B cell (primary cell): ENCODE data around the gene ZBTB16. TPM values are rescaled to one million over a fixed set of nuclear protein-coding genes. Genes with fewer than 3 reads are reported as not detected.

Experiments used
- ATAC-seq: fragments of 200-7000 bp; cut with Tn5 transposase; one replicate; pipeline ENCODE4 v1.10.0; 2021; ENCODE audit warnings: low read depth, mild to moderate bottlenecking, moderate number of reproducible peaks, moderate library complexity
- CTCF ChIA-PET: fragments of 350-600 bp; sonication (Branson Sonifier 250); formaldehyde crosslinking; loops from one replicate; lab custom pipeline; 2021; ENCODE audit warnings: antibody characterized with exemption, inconsistent platforms; lab: Charles Lee
- POLR2A ChIA-PET: fragments of 350-600 bp; sonication (Branson Sonifier 250); formaldehyde crosslinking; loops from one replicate; lab custom pipeline; 2021; ENCODE audit warnings: antibody characterized with exemption; lab: Charles Lee
- DNase-seq: peaks from one replicate; pipeline ENCODE4 v3.0.0; 2013
- H2AFZ ChIP-seq: 2 replicates; pipeline ENCODE4 v1.6.1; 2012; ENCODE audit warnings: mild to moderate bottlenecking, low read depth, low read length; ENCODE audit not compliant: insufficient read depth, poor library complexity, severe bottlenecking
- H3K27ac ChIP-seq, 2 donors: 1 replicate in 1 of 2; 2 replicates in 1 of 2; pipeline ENCODE4 v1.5.1; 2012 to 2013; ENCODE audit warnings: low read length in 2 of 2, mild to moderate bottlenecking in 2 of 2, moderate library complexity in 1 of 2
- H3K27me3 ChIP-seq, 4 experiments: fragments of 200-600 bp in 1 of 4; sonication (generic) in 1 of 4; replicated peaks in 1 of 4; 1 replicate in 2 of 4; 2 replicates in 2 of 4; pipeline versions ENCODE4 v1.6.1 to v1.7.0; 2013 to 2016; ENCODE audit warnings: low read length in 3 of 4, mild to moderate bottlenecking in 2 of 4, mixed read lengths in 1 of 4, moderate library complexity in 1 of 4; ENCODE audit not compliant: insufficient read depth in 4 of 4, control insufficient read depth in 3 of 4; ENCODE audit errors: control extremely low read depth in 1 of 4
- H3K36me3 ChIP-seq, 2 experiments: replicated peaks in 1 of 2; 1 replicate in 1 of 2; 2 replicates in 1 of 2; pipeline versions ENCODE4 v1.6.1 to v1.7.1; 2013; ENCODE audit warnings: low read length in 1 of 2; ENCODE audit not compliant: insufficient read depth in 2 of 2, control insufficient read depth in 1 of 2; ENCODE audit errors: control extremely low read depth in 1 of 2, extremely low read depth in 1 of 2
- H3K4me1 ChIP-seq, 2 donors: fragments of 200-600 bp in 1 of 2; sonication (generic) in 1 of 2; 1 replicate in 1 of 2; 2 replicates in 1 of 2; pipeline versions ENCODE4 v1.5.1 to v1.6.1; 2013 to 2017; ENCODE audit warnings: low read length in 2 of 2; ENCODE audit not compliant: control insufficient read depth in 2 of 2, insufficient read depth in 2 of 2
- H3K4me2 ChIP-seq: replicated peaks from 2 replicates; pipeline ENCODE3; 2012; ENCODE audit warnings: mild to moderate bottlenecking, low read depth, low read length; ENCODE audit not compliant: poor library complexity, severe bottlenecking
- H3K4me3 ChIP-seq, 5 experiments: fragments of 200-600 bp in 1 of 5; sonication (generic) in 1 of 5; 1 replicate in 3 of 5; 2 replicates in 2 of 5; pipeline versions ENCODE4 v1.5.1 to v1.7.0; 2011 to 2016; ENCODE audit warnings: low read length in 4 of 5, mild to moderate bottlenecking in 4 of 5, low read depth in 2 of 5, control low read depth in 1 of 5, moderate library complexity in 1 of 5; ENCODE audit not compliant: insufficient read depth in 1 of 5; ENCODE audit errors: control extremely low read depth in 1 of 5, extremely low read depth in 1 of 5
- H3K79me2 ChIP-seq: fragments of 200-600 bp; sonication (generic); one replicate; pipeline ENCODE4 v1.6.0; 2016; ENCODE audit warnings: low read length; ENCODE audit not compliant: control insufficient read depth, insufficient read depth
- H3K9ac ChIP-seq: fragments of 200-600 bp; sonication (generic); 2 replicates; pipeline ENCODE4 v1.6.1; 2017; ENCODE audit warnings: mild to moderate bottlenecking, low read length, moderate library complexity
- H3K9me3 ChIP-seq, 3 donors: one replicate each; pipeline versions ENCODE4 v1.6.1 to v1.7.1; 2013; ENCODE audit warnings: low read length in 2 of 3; ENCODE audit not compliant: control insufficient read depth in 2 of 3, insufficient read depth in 1 of 3; ENCODE audit errors: control extremely low read depth in 1 of 3
- H4K20me1 ChIP-seq: 2 replicates; pipeline ENCODE4 v1.6.0; 2012; ENCODE audit warnings: mild to moderate bottlenecking, low read length; ENCODE audit not compliant: insufficient read depth, control insufficient read depth, poor library complexity, severe bottlenecking
- H3K27ac Mint-ChIP-seq: one replicate; pipeline ENCODE4 v1.8.0; 2021; ENCODE audit warnings: mixed read lengths
- H3K27me3 Mint-ChIP-seq: one replicate; pipeline ENCODE4 v1.8.0; 2021; ENCODE audit warnings: mixed read lengths
- H3K4me1 Mint-ChIP-seq: one replicate; pipeline ENCODE4 v1.8.0; 2021; ENCODE audit warnings: mixed read lengths
- H3K4me3 Mint-ChIP-seq: one replicate; pipeline ENCODE4 v1.8.0; 2021; ENCODE audit warnings: mixed read lengths
- H3K9me3 Mint-ChIP-seq: one replicate; pipeline ENCODE4 v1.8.0; 2022; ENCODE audit warnings: mixed read lengths; ENCODE audit not compliant: insufficient read depth
- CTCF ChIP-seq: fragments of 200-600 bp; IDR thresholded peaks from one replicate; pipeline ENCODE4 v1.8.0; 2022; ENCODE audit warnings: antibody characterized with exemption, mild to moderate bottlenecking
- EZH2 ChIP-seq: IDR thresholded peaks from 2 replicates; pipeline ENCODE4 v1.6.1; 2012; ENCODE audit warnings: borderline replicate concordance, low read depth, mild to moderate bottlenecking, moderate library complexity, low read length; ENCODE audit not compliant: insufficient read depth, poor library complexity, severe bottlenecking
- WGBS: methylation state at CpG from one replicate; pipeline ENCODE4 v1.1.5; 2013; ENCODE audit warnings: missing lambda C conversion rate; ENCODE audit not compliant: insufficient coverage; 5-methylcytosine and 5-hydroxymethylcytosine counted together
- intact Hi-C: fragments of 100-400 bp; cut with micrococcal nuclease; formaldehyde crosslinking; loops from one replicate; pipeline ENCODE4 v1.10.0; 2022
- polyA plus RNA-seq: library from polyadenylated mRNA; depleted of rRNA; stranded (reverse); fragments of >200 nt; gene quantifications from 2 replicates; pipeline ENCODE4 v1.2.3, GENCODE V29; 2012
- total RNA-seq, 2 donors: library from RNA; stranded (reverse); fragments of 120-200 nt in 1 of 2; gene quantifications; 1 replicate in 1 of 2; 2 replicates in 1 of 2; pipeline versions ENCODE4 v1.2.3 to v1.2.4, GENCODE V29; 2013 to 2022

ZBTB16 gene
- total and polyA plus RNA-seq, 2 donors (not counting 1 experiment from before 2014, with no cell fraction given): 16.0 to 20.6 TPM

- Histone ChIP-seq H3K36me3 (no peaks in the 10 kb centered on the region), H3K4me1 (peaks cover 7 to 12% of the 10 kb centered on the region in 2 donors), H3K9ac (no peak overlapping the region), H3K9me3 (no peaks in the 10 kb centered on the region), H2AFZ (no peak overlapping the region), H4K20me1 (peaks cover 6% of the 10 kb centered on the region), H3K4me2 (no peak overlapping the region), H3K79me2 (peaks cover 5% of the 10 kb centered on the region), H3K27me3 (no peaks in the 10 kb centered on the region), H3K4me3 (no peak overlapping the region), H3K27ac (no peak overlapping the region)
- H3K27me3 Mint-ChIP-seq: peaks cover 6% of the 10 kb centered on the region
- CTCF ChIA-PET: no interaction called here
- DNase-seq: no peak
- ATAC-seq: no peak
- POLR2A ChIA-PET: no interaction called here
- H3K9me3 Mint-ChIP-seq: no peaks in the 10 kb centered on the region
- 93% methylated on average over 2 of the region's 3 CpGs for WGBS
- H3K4me1 Mint-ChIP-seq: peaks cover 8% of the 10 kb centered on the region
- H3K4me3 Mint-ChIP-seq: no peak overlapping the region
- intact Hi-C loops: no loop called here
- no peak overlapping the region for H3K27ac Mint-ChIP-seq
- TF ChIP-seq CTCF (no peak), EZH2 (no peak)
Observed at GRCh38 chr11:114092478-114092877, 33.0 kb downstream of the ZBTB16 start.

- H3K4me2 ChIP-seq: no peak overlapping the region
- Mint-ChIP-seq H3K9me3 (no peaks in the 10 kb centered on the region), H3K4me1 (peaks cover 13% of the 10 kb centered on the region), H3K27ac (no peak overlapping the region), H3K4me3 (no peak overlapping the region), H3K27me3 (peaks cover 6% of the 10 kb centered on the region)
- H4K20me1 ChIP-seq: peaks cover 6% of the 10 kb centered on the region
- ATAC-seq (no peak), DNase-seq (no peak)
- intact Hi-C loops: no loop called here
- ChIA-PET POLR2A (no interaction called here), CTCF (no interaction called here)
- H3K4me3 ChIP-seq: no peak overlapping the region
- no peak overlapping the region for H2AFZ ChIP-seq
- H3K4me1 ChIP-seq: peaks cover 7 to 12% of the 10 kb centered on the region in 2 donors
- H3K9me3 ChIP-seq: no peaks in the 10 kb centered on the region
- H3K9ac ChIP-seq: no peak overlapping the region
- no peak for TF ChIP-seq CTCF
- TF ChIP-seq EZH2: no peak
- peaks cover 5% of the 10 kb centered on the region for H3K79me2 ChIP-seq
- H3K36me3 ChIP-seq: no peaks in the 10 kb centered on the region
- no peak overlapping the region for H3K27ac ChIP-seq
- 64% methylated on average over 2 of the region's 3 CpGs for WGBS
- no peaks in the 10 kb centered on the region for H3K27me3 ChIP-seq
Observed at GRCh38 chr11:114092953-114093352, 33.4 kb downstream of the ZBTB16 start.
